ENCODE data around the gene AMIGO2.

- TF ChIP-seq CTCF (conservative IDR thresholded peaks at IDR 0.05 in 1 of 2, IDR thresholded peaks at IDR 0.05 in 1 of 2; ENCODE audit: low read depth in 1 of 2, low read length in 2 of 2), result no peak
- no peak for TF ChIP-seq EZH2 (IDR thresholded peaks at IDR 0.05; ENCODE audit: low read length, missing control alignments)
Observed at GRCh38 chr12:47041327-47041726, 38.4 kb downstream of the AMIGO2 start.

Data from fibroblast of lung (primary cell).